Glomerular visceral epithelial cell (primary cell): ENCODE data around the gene SEC24D.
"Not testable (repeated sequence)": the region's sequence is repeated elsewhere in the genome, so short reads cannot be mapped to it uniquely, and the experiment has no call there.

Experiments
- DNase-seq: peaks from one replicate; pipeline ENCODE4 v3.0.0-alpha.2; 2016; ENCODE audit errors: extremely low spot score

SEC24D gene

GRCh38 chr4:118835571-118836300 lies at the start of gene SEC24D:
Gene SEC24D (minus strand): TSS chr4:118836126. CDS start chr4:118833696, 2,430 bp downstream.
- peak; percentile 91 for DNase-seq

GRCh38 chr4:118884716-118885115 lies 48.8 kb upstream of the SEC24D start:
- DNase-seq: no peak

GRCh38 chr4:118883861-118884260 lies 47.9 kb upstream of the SEC24D start:
- no peak for DNase-seq

- DNase-seq: no peak
These were observed 45.7 kb upstream of the SEC24D start for GRCh38 chr4:118881512-118882146.

GRCh38 chr4:118879409-118879808 lies 43.5 kb upstream of the SEC24D start:
- no peak for DNase-seq

GRCh38 chr4:118878507-118878906 lies 42.6 kb upstream of the SEC24D start:
- not testable (repeated sequence) for DNase-seq

- no peak for DNase-seq
These were observed 41.9 kb upstream of the SEC24D start for GRCh38 chr4:118877797-118878196.

- no peak for DNase-seq
These were observed 36.3 kb upstream of the SEC24D start for GRCh38 chr4:118872181-118872580.

- no peak for DNase-seq
These were observed 33.9 kb upstream of the SEC24D start for GRCh38 chr4:118869808-118870342.

- no peak for DNase-seq
These were observed 31.6 kb upstream of the SEC24D start for GRCh38 chr4:118867311-118868067.

GRCh38 chr4:118866442-118866841 lies 30.5 kb upstream of the SEC24D start:
- no peak for DNase-seq

GRCh38 chr4:118865091-118865708 lies 29.3 kb upstream of the SEC24D start:
- DNase-seq: peak; percentile 58

- no peak for DNase-seq
These were observed 22.9 kb upstream of the SEC24D start for GRCh38 chr4:118858779-118859178.

- no peak for DNase-seq
These were observed 21.8 kb upstream of the SEC24D start for GRCh38 chr4:118857760-118858159.

GRCh38 chr4:118850488-118851173 lies 14.7 kb upstream of the SEC24D start:
- DNase-seq: peak; percentile 39

GRCh38 chr4:118849867-118850487 lies 14.1 kb upstream of the SEC24D start:
- DNase-seq: no peak

- DNase-seq: no peak
These were observed 13.0 kb upstream of the SEC24D start for GRCh38 chr4:118848901-118849300.

- no peak for DNase-seq
These were observed 12.3 kb upstream of the SEC24D start for GRCh38 chr4:118848242-118848641.

GRCh38 chr4:118846979-118847378 lies 11.1 kb upstream of the SEC24D start:
- DNase-seq: no peak

GRCh38 chr4:118845552-118846050 lies 9.7 kb upstream of the SEC24D start:
- DNase-seq: no peak

- no peak for DNase-seq
These were observed 7.3 kb upstream of the SEC24D start for GRCh38 chr4:118843237-118843636.
